NCI-H2196 treated with DMSO at 0.1 percent for 48 hours (cell line): ENCODE results near the gene CNKSR3.

Source experiments
- DNase-seq: peaks from one replicate; lab custom pipeline; 2025; ENCODE audit not compliant: unreplicated experiment; lab: John Stamatoyannopoulos, UW

Gene CNKSR3

DNA sequence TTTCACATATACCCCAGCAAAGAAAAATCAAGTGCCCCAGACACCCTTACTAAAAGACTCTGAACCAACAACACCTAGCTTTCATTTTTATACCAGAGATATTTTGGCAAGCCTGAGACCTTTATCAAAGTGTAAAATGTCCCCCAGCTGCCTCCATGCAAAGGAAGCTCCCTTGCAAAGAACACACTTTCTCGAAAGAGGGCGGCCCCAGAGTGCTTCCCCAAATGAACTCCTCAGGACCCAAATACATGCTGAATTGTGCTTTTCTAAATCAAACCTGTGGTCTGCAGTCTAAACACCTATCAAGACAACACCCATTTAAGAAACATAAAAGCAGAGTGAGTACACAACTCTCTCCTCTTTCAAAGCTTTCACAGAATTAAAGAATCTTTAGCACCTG is 154.4 kb downstream of the CNKSR3 start:
- DNase-seq = no peak

DNA sequence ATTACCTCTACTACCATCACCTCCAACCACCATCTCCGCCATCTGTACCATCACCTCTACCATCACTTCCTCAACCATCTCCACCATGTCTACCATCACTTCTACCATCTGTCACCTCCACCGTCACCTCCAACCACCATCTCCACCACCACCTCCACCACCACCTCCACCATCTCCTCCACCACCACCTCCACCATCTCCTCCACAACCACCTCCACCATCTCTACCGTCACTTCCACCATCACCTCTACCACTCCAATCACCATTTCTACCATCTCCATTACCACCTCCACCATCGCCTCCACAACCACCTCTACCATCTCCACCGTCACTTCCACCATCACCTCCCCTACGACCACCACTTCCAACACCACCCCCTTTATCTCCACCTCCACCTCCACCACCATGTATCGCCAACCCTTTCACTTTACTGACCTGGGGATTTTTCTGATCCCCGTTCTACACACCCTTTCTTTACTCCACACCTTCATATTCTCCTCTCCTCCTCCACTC is 156.2 kb downstream of the CNKSR3 start:
- no peak for DNase-seq

DNA sequence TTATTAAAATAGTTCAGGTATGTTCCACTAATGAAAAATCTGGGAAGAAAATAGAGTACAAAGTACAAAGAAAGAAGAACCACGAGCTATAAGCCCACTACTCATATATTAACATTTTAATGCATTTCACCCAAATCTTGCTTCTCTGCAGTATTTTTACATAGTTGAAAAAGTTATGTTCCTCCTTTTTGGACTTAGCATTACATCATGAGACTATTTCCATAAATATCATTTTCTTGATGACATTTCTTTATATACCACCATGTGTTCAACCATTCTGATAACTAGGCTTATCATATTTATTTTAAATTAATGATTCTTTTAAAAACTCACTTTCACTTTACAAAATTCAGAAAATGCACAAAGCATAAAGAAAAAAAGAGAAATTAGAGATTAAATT is 156.9 kb downstream of the CNKSR3 start:
- DNase-seq = no peak

DNA sequence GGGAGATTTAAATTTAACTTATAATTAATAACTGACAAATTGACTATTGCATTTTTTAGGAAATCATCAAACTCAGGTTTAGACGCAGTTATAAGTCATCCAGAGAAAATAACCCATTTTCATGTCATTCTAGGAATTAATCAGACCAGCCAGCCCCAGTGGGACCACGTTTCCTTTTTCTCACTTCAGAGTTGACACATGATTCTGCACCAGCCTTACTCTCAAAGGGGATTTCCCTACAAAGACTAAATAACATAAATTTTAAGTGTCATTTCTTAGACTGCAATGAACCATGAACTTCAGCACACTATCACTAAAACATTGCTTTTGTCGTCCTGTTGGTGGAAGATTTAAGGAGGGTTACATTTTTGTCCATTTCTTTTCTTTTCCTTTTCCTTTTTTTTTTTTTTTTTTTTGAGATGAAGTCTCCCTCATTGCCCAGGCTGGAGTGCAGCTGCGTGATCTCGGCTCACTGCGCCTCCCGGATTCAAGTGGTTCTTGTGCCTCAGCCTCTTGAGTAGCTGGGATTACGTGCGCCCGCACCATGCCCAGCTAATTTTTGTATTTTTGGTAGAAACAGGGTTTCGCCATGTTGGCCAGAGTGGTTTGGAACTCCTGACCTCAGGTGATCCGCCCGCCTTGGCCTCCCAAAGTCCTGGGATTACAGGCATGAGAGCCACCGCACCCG is 157.4 kb downstream of the CNKSR3 start:
- DNase-seq = no peak

DNA sequence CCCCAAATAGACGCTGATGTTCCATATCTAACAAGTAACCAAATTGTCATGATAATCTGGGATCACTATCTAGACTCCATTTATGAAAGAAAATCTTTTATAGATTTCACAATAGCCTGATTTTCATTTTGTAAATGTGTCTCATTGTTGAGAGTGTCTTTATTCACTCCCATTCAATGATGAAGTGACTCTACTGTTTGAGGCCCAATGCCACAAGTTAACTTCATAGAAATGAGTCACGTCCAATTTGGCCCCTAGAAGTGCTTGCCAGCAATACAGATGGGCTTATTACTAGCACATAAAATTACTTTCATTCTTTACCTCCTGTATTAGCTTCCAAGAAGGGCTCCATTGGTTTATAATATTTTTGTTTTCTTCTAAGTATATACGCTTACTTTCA is 160.2 kb downstream of the CNKSR3 start:
- DNase-seq = no peak

DNA sequence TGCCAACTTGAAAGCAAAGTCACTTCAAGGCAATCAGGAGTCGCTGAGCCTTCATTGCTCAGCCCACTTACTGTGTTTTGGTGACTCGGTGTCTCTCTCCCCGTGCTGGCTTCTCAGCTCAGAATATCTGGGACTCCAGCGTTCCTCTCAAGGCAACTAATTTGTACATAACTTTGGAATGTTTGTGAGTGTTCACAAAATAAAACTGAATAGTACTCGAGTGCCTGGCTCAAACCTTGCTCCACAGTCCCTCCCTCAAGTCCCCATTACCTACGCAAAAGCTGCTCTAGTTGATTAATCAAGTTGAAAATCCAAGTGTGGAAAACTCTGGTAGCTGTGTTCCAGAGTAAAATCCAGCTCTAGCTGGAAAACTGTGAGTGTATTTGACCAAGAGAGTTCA is 162.5 kb downstream of the CNKSR3 start:
- DNase-seq = no peak

DNA sequence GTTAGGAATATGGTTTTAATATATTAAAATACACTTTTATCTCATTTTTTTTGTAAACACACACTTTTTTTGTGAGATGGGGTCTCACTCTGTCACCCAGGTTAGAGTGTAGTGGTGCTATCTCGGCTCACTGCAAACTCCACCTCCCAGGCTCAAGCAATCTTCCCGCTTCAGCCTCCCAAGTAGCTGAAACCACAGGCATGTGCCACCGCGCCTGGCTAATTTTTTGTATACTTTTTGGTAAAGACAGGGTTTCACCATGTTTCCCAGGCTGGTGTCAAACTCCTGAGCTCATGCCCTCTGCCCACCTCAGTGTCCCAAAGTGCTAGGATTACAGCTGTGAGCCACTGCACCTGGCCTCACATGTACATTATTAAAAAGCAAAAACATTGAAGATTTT is 164.7 kb downstream of the CNKSR3 start:
- no peak for DNase-seq

DNA sequence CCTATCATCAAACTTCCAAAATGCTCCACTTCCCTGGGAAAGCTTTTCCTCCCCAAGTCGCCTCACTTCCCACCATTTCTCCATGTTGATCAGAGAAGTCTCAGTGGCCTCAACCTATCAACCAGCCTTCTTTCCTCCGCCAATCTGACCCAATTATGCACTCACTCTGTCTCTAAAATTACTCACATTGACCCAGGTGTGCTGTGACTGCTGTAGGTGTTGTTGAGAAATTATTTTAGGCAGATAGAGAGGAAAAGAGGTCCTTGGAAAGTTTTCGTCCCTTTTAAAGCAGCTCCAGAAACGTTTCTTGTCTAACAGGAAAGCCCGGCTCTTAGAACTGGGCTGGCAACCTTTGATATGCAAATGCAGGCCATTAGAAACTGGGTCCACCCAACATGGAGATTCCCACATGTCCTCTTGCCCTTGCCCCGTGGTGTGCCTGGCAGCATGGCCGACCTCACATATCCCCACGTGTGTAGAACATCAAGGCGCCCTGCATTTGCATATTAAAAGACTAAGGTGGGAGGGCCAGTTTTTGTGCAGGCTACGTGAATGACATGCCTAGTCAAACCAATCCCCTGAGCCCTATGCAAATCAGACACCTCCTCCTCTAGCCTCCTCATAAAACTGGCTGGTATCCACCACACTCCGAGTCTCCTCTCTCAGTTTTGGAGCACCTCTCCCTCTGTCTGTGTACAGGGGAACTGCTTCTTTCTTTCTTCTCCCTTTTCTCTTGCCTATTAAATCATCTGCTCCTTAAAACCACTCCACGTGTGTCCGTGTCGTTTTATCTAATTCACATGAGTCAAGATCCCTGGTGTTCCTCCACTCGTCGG is 166.8 kb downstream of the CNKSR3 start:
- DNase-seq = peak; percentile 76

DNA sequence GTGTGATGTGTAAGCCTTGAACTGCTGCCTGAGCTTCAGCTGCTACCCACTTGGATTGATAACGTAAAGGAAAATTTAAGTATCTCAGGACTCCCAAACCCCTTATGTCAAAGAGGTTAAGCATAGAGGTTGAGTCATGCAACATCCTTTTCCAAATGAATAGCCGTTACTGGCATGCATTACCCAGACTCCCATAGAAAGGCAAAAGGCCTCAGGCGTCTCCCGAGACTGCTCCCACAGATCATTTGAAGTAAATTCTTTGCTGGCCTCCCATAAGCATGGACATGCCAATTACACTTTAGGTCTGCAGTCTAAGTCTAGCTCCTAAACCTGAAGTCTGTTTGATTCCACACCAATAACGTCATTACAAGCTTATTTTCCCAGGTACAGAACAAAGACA is 168.6 kb downstream of the CNKSR3 start:
- no peak for DNase-seq

DNA sequence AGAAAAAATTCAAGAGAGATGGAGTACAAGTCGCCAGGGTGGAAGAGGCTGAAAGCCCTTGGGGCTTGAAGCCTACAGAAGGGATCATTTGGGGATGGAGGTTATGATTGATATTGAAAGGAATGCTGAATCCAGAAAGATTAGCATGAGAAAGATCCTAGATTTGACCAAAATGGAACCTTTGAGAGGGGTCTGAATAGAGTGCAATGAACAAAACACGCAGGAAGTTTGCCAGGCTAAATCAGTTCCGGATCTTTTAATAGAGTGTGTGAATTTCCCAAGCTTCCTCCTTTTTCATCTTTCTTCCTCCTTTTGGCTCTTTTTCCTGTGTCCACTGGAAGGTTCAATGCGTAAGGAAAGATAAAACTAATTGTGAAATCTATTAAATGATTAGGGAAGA is 169.1 kb downstream of the CNKSR3 start:
- DNase-seq = no peak
